HepG2 (cell line): Measurements from ENCODE around the gene ZBTB45. TPM values are rescaled to one million over a fixed set of nuclear protein-coding genes. Genes with fewer than 3 reads are reported as not detected.

Experiments used
- ARNT2 ChIP-seq: sonication (generic); formaldehyde crosslinking; IDR thresholded peaks from 2 replicates; pipeline ENCODE4 v1.8.0; 2022; ENCODE audit warnings: mild to moderate bottlenecking, low read depth, missing genetic modification reagents, moderate library complexity
- HDAC1 ChIP-seq: sonication (generic); formaldehyde crosslinking; IDR thresholded peaks from 2 replicates; pipeline ENCODE4 v1.5.1; 2020; ENCODE audit warnings: mild to moderate bottlenecking, missing genetic modification reagents
- IKZF1 ChIP-seq: fragments of 450-650 bp; IDR thresholded peaks from 2 replicates; pipeline ENCODE4 v1.7.1; 2016
- MBNL3 ChIP-seq: fragments of 250-450 bp; sonication (Bioruptor Pico); conservative IDR thresholded peaks from 2 replicates; pipeline ENCODE4 v1.8.0; 2022; ENCODE audit warnings: mild to moderate bottlenecking, inconsistent platforms
- MXD4 ChIP-seq: IDR thresholded peaks from 2 replicates; pipeline ENCODE4 v1.6.1; 2016; ENCODE audit warnings: mild to moderate bottlenecking, missing biosample characterization, missing genetic modification reagents
- POLR2A ChIP-seq, 2 experiments: IDR thresholded peaks; 2 replicates each; pipeline ENCODE4 v1.6.1; 2011; ENCODE audit warnings: low read depth in 2 of 2, low read length in 2 of 2, mild to moderate bottlenecking in 1 of 2, moderate library complexity in 1 of 2; ENCODE audit not compliant: insufficient read depth in 1 of 2
- TEF ChIP-seq: sonication (generic); formaldehyde crosslinking; IDR thresholded peaks from 2 replicates; pipeline ENCODE4 v1.5.0; 2020; ENCODE audit warnings: missing genetic modification reagents
- ZBTB38 ChIP-seq: sonication (generic); formaldehyde crosslinking; IDR thresholded peaks from 2 replicates; pipeline ENCODE4 v1.5.1; 2020; ENCODE audit warnings: mild to moderate bottlenecking, missing genetic modification reagents
- ZNF430 ChIP-seq: sonication (generic); formaldehyde crosslinking; IDR thresholded peaks from 2 replicates; pipeline ENCODE4 v1.9.0; 2021; ENCODE audit warnings: mild to moderate bottlenecking, missing genetic modification reagents
- ZSCAN9 ChIP-seq: IDR thresholded peaks from 2 replicates; pipeline ENCODE4 v1.6.1; 2016; ENCODE audit warnings: borderline replicate concordance
- polyA plus RNA-seq, 8 experiments: library from polyadenylated mRNA; depleted of rRNA in 3 of 8; stranded (reverse) in 7 of 8; unstranded in 1 of 8; fragments of >200 nt; fragmentation: Illumina TruSeq in 4 of 8; extraction: Trizol in 4 of 8; gene quantifications; 2 replicates each; pipeline versions ENCODE4 v1.2.1 to v1.2.3, GENCODE V29; 2011 to 2016; ENCODE audit warnings: low read depth in 4 of 8, missing spikeins in 1 of 8, mixed read lengths in 1 of 8; ENCODE audit not compliant: insufficient read depth in 1 of 8
- total RNA-seq, 5 experiments: library from RNA; depleted of rRNA; stranded (reverse); fragments of >200 nt; fragmentation: Illumina TruSeq; extraction: Trizol; gene quantifications; 2 replicates each; pipeline ENCODE4 v1.2.3, GENCODE V29; 2016; ENCODE audit warnings: low read depth in 1 of 5
- TF ChIP-seq, protein P1 (sequence below), 2 experiments: fragments of 450-650 bp in 1 of 2; sonication (generic) in 1 of 2; formaldehyde crosslinking in 1 of 2; IDR thresholded peaks; 2 replicates each; pipeline versions ENCODE4 v1.6.1 to v1.8.0; 2016 to 2022; ENCODE audit warnings: antibody characterized with exemption in 1 of 2, mild to moderate bottlenecking in 1 of 2, missing genetic modification reagents in 1 of 2
- TF ChIP-seq, protein P2 (sequence below): sonication (generic); formaldehyde crosslinking; IDR thresholded peaks from 2 replicates; pipeline ENCODE4 v1.5.0; 2020; ENCODE audit warnings: missing genetic modification reagents, mild to moderate bottlenecking, borderline replicate concordance
- TF ChIP-seq, protein P3 (sequence below): sonication (generic); formaldehyde crosslinking; IDR thresholded peaks from 2 replicates; pipeline ENCODE4 v1.4.0; 2020; ENCODE audit warnings: missing genetic modification reagents, mild to moderate bottlenecking, borderline replicate concordance

ZBTB45 gene
- total and polyA plus RNA-seq, 2 of the 13 experiments (the other 11 are each of a cell fraction or from before 2014, with no cell fraction given), result 3.0 to 3.7 TPM

DNA sequence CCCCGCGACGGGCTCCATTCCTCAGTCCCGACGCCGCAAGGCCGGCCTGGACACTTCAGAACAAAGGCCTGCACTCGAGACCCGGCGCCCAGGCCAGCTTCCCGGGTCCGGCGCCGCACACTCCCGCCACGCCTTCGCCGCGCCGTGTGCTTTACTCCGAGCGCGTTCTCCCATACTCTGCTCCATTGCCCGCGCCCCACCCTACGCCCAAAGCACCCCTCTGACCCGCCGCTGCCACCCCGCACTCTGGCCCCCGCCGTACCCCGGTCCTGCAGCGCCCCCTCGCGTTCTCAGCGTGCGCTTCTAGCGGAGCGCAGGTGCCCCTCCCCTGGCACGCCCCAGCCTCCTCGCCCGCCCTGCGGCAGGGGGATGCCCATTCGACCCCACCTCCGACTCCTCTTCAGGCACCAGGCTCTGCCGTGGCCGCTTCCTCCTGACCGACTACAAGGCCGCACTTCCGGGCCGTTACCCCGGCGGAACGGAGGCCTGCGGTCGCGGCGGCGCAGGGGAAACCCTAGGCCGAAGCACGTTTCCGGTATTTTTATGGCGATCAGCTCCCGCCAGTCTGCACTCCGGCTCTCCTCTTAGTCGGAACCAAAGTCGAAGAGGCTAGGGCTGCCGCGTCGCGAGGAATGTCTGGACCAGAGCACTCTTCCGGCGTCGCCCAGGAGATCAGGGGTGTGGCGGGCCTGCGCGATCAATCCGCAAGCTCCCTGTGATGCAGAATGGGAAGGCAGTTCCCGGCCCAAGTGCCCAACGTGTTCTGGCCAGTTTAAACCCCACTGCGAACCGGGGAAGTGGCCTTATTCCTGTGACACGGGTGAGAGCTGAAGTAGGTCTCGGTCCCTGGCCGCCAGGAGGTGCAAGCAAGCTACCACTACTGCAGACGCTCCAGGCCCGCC is at the start of gene ZBTB45 (continued):
- TF ChIP-seq, protein P1, sequence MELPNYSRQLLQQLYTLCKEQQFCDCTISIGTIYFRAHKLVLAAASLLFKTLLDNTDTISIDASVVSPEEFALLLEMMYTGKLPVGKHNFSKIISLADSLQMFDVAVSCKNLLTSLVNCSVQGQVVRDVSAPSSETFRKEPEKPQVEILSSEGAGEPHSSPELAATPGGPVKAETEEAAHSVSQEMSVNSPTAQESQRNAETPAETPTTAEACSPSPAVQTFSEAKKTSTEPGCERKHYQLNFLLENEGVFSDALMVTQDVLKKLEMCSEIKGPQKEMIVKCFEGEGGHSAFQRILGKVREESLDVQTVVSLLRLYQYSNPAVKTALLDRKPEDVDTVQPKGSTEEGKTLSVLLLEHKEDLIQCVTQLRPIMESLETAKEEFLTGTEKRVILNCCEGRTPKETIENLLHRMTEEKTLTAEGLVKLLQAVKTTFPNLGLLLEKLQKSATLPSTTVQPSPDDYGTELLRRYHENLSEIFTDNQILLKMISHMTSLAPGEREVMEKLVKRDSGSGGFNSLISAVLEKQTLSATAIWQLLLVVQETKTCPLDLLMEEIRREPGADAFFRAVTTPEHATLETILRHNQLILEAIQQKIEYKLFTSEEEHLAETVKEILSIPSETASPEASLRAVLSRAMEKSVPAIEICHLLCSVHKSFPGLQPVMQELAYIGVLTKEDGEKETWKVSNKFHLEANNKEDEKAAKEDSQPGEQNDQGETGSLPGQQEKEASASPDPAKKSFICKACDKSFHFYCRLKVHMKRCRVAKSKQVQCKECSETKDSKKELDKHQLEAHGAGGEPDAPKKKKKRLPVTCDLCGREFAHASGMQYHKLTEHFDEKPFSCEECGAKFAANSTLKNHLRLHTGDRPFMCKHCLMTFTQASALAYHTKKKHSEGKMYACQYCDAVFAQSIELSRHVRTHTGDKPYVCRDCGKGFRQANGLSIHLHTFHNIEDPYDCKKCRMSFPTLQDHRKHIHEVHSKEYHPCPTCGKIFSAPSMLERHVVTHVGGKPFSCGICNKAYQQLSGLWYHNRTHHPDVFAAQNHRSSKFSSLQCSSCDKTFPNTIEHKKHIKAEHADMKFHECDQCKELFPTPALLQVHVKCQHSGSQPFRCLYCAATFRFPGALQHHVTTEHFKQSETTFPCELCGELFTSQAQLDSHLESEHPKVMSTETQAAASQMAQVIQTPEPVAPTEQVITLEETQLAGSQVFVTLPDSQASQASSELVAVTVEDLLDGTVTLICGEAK (IDR thresholded peaks at IDR 0.05), result peak; percentile 98
- TF ChIP-seq, protein P1 (CRISPR knock-in tag; IDR thresholded peaks at IDR 0.05), result peak; percentile 92
- peak; percentile 99 for TF ChIP-seq HDAC1
- TF ChIP-seq POLR2A (IDR thresholded peaks at IDR 0.05; ENCODE audit: insufficient read depth in 1 of 2, low read depth in 2 of 2, low read length in 2 of 2), result peak; percentile 64 to 80; a peak in 3 of 4 replicates
- TF ChIP-seq, protein P2, sequence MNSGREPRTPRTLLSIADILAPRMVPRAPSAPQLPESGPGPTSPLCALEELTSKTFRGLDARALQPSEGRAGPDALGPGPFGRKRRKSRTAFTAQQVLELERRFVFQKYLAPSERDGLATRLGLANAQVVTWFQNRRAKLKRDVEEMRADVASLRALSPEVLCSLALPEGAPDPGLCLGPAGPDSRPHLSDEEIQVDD (CRISPR knock-in tag), result peak; percentile 50; the same call in 1 of the 2 replicates
- TF ChIP-seq MBNL3 (CRISPR knock-in tag), result no peak
- peak; percentile 91 for TF ChIP-seq MXD4 (CRISPR knock-in tag)
- no peak for TF ChIP-seq IKZF1
- TF ChIP-seq ZBTB38 (CRISPR knock-in tag), result peak; percentile 96
- TF ChIP-seq ARNT2, result peak; percentile 96
- TF ChIP-seq TEF (CRISPR knock-in tag), result 0 out of 2 replicates have a peak, but pooled peaks have one; percentile 53
- TF ChIP-seq ZSCAN9 (CRISPR knock-in tag), result peak; percentile 91
- TF ChIP-seq ZNF430, result no peak
- TF ChIP-seq, protein P3, sequence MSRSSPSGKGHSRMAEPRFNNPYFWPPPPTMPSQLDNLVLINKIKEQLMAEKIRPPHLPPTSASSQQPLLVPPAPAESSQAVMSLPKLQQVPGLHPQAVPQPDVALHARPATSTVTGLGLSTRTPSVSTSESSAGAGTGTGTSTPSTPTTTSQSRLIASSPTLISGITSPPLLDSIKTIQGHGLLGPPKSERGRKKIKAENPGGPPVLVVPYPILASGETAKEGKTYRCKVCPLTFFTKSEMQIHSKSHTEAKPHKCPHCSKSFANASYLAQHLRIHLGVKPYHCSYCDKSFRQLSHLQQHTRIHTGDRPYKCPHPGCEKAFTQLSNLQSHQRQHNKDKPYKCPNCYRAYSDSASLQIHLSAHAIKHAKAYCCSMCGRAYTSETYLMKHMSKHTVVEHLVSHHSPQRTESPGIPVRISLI (CRISPR knock-in tag), result peak; percentile 76; the same call in 1 of the 2 replicates
